HG03280 (cell line): ENCODE data around the gene FASTK.

Experiments
- ATAC-seq: cut with Tn5 transposase; IDR thresholded peaks from one replicate; pipeline ENCODE4 v1.9.1; 2021; ENCODE audit warnings: mild to moderate bottlenecking, moderate library complexity; ENCODE audit not compliant: unreplicated experiment

The FASTK gene

GRCh38 chr7:151083071-151083823 lies 2.6 kb upstream of the FASTK start, which contains the start of gene TMUB1:
TSS of gene TMUB1 (minus strand) at chr7:151083493. CDS start at chr7:151082563, 930 bp downstream.
- ATAC-seq, result peak; percentile 49

DNA sequence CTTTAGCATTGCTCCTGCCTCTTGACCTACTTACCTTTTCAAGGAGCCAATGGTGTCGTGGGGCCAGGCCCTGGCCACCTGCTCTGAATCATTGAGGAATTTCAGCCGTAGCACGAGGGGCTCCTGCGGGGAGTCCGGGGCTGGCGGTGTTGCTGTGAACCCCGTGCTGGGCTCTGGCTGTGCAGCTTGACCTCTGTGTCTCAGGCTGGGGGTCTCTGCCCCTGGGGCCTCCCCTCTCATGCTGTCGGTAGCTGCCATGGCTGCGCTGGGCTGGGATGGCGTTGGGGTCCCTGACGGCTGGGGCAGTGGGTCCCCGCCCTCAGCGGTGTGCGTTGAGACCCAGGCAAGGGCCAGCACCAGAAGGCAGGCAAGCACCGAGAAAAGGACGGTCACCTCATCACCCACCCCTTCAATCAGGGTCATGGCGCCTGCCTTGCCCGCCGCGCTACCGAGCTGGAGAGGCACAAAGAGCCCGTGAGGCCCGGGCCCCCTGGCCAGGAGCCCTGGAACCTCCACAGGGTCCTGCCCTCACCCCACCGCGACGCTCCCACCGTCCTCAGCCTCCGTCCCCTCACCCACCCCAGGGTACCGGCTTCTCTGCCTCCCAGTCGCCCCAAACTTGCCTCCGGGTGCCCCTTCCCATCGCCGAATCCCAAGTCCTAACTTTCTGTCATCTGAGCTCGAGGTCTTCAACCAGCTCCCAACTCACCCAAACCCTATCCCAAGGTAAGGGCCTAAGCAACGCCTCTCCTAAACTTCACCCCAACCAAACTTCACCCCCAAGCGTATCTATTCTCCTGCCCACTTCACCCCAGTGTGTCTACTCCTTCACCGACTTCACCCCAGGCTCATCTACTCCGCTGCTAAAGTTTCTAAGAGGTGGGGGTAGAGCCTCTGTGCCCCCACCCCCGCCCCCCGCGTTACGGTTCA lies 1.8 kb upstream of the FASTK start:
- ATAC-seq, result no peak

- no peak for ATAC-seq
These were observed 827 bp upstream of the FASTK start for GRCh38 chr7:151081170-151082101.

DNA sequence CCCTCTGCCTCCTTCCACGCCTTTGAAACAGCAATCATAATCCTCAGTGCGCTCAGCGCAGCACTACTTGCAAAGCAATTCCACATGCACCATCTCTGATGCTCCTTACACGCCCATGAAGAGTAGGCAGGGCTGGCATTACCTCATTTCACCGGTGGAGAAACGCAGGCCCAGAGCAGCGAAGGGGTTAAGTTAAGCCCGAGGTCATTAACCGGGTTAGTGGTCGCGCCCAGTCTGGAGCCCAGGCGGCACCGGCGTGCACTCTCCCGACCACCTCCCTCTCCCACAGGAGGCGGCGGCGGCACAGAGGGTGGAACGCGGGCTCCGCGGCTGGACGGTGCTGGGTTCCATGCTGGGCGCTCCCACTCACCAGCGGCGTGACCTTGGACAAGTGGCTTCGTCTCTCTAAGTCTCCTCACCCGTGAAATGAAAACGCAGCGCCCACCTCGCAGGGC lies 515 bp downstream of the FASTK start:
- ATAC-seq, result peak; percentile 3

- ATAC-seq, result no peak
These were observed 1.3 kb downstream of the FASTK start for GRCh38 chr7:151079199-151079910.

DNA sequence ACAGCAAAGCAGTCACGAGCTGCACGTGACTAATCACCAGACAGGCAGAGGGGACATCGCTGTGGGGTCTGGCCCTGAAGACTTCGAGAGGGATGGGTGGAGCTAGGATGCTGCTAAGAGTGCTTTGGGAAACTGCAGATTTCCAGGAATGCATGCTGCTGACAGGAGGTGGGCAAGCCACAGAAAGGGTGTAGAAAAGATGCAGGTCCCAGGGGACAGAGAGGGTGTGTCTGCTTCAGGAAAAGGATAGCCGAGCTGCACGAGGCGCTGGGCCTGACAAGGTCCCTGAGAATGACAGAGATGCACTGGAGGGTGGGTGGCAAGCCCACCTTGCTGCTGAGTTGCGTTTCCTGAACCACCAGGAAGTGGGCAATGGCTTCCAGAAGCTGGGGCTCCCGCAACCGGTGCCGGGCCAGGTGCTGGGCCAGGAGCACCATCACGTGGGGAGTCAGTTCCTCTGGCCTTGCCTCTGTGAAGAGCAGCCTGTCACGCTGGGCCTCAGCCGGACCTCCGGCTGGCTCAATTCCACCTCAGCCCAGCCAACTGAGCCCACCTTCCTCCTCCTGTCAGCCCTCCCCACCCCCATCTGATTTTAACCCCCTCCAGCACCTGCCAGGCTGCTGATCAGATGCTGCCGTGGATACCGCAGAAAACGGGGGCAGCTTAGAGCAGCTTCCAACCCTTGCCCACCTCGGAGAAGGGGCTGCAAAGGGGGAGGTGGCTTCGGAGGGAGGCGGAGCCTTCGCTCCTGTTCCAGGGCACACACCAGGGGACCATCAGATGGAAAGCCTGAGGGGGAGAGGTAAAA lies 2.2 kb downstream of the FASTK start:
- ATAC-seq, result no peak

- ATAC-seq, result no peak
These were observed 2.8 kb downstream of the FASTK start for GRCh38 chr7:151077705-151078232.

- ATAC-seq, result no peak
These were observed 3.5 kb downstream of the FASTK start for GRCh38 chr7:151076863-151077704.

GRCh38 chr7:151075978-151076426 lies 4.6 kb downstream of the FASTK start:
- no peak for ATAC-seq

- ATAC-seq, result no peak
These were observed 5.0 kb downstream of the FASTK start for GRCh38 chr7:151075662-151075971.

- ATAC-seq, result no peak
These were observed 5.6 kb downstream of the FASTK start for GRCh38 chr7:151074817-151075661.

- no peak for ATAC-seq
These were observed 6.6 kb downstream of the FASTK start for GRCh38 chr7:151073990-151074389.

- ATAC-seq, result no peak
These were observed 9.4 kb downstream of the FASTK start for GRCh38 chr7:151071032-151071866.

DNA sequence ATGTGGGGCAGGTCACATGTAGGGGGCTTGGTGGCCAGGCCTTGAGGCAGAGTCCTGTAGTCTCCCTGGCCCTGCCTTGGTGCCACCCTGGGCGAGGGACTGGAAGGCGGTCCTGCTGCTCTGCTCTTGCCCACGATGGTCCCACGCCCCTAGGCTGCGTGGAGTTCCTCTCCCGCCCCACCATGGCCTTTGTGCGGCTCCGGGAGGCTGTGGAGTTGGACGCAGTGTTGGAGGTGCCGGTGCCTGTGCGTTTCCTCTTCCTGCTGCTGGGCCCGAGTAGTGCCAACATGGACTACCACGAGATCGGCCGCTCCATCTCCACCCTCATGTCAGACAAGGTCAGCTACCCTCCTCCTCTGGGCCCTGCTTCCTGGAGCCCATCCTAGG lies 10.0 kb downstream of the FASTK start:
- no peak for ATAC-seq

DNA sequence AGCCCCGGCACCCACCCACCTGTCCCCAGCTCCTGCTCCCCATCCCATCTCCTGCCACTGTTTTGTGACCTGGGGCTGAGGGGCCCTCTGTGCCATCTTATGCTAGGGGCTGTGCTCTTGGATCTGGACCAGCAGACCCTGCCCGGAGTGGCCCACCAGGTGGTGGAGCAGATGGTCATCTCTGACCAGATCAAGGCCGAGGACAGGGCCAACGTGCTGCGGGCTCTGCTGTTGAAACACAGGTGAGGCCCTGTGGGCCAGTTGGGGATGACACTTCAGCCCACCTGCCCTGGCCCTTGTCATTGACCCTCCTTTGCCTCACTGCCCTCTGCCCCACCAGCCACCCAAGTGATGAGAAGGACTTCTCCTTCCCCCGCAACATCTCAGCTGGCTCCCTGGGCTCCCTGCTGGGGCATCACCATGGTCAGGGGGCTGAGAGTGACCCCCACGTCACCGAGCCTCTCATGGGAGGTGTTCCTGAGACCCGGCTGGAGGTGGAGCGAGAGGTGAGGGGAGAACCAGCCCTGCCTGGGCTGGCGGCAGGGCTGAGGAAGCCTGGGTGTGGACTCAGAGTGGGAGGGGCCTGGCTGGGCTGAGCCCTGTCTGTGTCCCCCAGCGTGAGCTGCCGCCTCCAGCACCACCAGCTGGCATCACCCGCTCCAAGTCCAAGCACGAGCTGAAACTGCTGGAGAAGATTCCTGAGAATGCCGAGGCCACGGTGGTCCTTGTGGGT lies 10.6 kb downstream of the FASTK start:
- ATAC-seq, result no peak
